GM19238 (cell line): ENCODE measurements around the gene HNRNPUL1.
"Not testable (repeated sequence)": the region's sequence is repeated elsewhere in the genome, so short reads cannot be mapped to it uniquely, and the experiment has no call there.

Source experiments
- DNase-seq: peaks from one replicate; pipeline ENCODE4 v3.0.0; 2011; ENCODE audit warnings: low spot score; ENCODE audit not compliant: insufficient read length

The HNRNPUL1 gene

GRCh38 chr19:41263850-41264580 lies at the start of gene HNRNPUL1:
TSS of gene HNRNPUL1 (plus strand) at chr19:41264372. CDS start at chr19:41264504, 132 bp downstream.
- peak; percentile 95 for DNase-seq

- no peak for DNase-seq
These were observed 46.4 kb upstream of the HNRNPUL1 start for GRCh38 chr19:41217741-41218140.

GRCh38 chr19:41218249-41218614 lies 45.9 kb upstream of the HNRNPUL1 start:
- no peak for DNase-seq

- DNase-seq = no peak
These were observed 45.3 kb upstream of the HNRNPUL1 start, which contains the start of gene AXL for GRCh38 chr19:41218615-41219507. TSS of gene AXL (plus strand) at chr19:41219223. CDS start at chr19:41219393, 170 bp downstream.

DNA sequence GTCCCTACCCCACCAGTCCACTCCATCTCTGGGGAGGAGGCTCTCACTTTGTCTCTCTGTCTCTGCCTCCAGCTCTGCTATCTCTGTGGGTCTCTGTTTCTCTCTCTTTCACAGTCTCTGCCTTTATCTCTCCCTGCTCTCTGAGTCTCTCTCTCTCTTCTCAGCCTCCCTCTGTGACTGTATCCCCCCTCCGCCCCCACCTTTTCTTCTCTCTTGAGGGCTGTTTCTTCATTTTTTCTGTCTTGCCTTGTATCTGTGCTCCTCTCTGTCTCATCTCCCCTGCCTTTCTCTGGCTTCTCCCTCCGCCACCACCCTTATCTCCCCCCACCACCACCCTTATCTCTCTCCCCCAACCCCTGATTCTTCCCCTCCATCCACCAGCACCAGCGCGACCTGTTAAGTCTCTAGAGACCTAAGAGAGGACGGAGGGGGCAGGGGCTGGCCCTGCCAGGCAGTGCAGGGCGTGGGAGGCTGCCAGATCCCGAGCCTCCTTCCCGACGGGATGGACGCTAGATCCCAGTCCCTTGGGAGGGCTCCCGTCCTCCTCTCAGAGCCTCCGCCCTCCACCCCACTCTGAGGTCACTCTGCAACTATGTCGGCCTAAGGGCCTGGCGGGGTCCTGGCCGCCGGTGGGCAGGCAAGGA lies 44.1 kb upstream of the HNRNPUL1 start:
- DNase-seq = no peak

DNA sequence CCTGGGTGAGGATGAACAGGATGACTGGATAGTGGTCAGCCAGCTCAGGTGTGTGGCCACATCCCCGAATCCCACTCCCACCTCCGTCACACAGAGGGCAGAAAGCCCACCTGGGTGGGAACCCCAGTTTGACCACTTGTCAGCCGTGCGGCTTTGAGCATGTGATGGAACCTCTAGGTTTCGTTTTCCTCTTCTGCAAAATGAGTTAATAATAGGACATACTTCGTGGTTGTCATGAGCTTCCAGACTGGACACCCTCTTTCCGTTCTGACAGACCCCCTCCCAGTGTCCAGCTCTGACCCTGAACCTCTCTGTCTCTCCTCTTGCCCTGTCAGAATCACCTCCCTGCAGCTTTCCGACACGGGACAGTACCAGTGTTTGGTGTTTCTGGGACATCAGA lies 43.4 kb upstream of the HNRNPUL1 start:
- no peak for DNase-seq

GRCh38 chr19:41221514-41222205 lies 42.5 kb upstream of the HNRNPUL1 start:
- DNase-seq = no peak

DNA sequence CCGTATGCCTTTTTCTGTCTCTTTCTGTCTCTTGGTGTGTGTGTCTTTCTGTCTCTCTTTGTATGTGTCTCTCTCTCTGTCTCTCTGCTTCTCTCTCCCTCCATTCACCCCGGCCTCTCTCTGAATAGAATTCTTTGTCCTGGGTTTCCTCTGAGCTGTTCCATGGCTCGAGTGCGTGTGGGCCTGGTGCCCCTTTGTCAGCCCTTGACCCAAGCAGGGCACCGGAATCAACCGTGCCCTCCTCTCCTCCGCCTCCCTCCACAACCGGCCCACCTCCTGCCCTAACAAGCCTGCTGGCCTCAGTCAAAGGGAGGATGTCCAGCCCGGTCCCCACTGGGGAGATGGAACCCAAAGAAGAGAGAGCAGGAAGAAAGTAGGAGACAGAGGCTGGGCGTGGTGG lies 41.9 kb upstream of the HNRNPUL1 start:
- no peak for DNase-seq

GRCh38 chr19:41223431-41224234 lies 40.5 kb upstream of the HNRNPUL1 start:
- no peak for DNase-seq

- no peak for DNase-seq
These were observed 39.5 kb upstream of the HNRNPUL1 start for GRCh38 chr19:41224632-41225031.

DNA sequence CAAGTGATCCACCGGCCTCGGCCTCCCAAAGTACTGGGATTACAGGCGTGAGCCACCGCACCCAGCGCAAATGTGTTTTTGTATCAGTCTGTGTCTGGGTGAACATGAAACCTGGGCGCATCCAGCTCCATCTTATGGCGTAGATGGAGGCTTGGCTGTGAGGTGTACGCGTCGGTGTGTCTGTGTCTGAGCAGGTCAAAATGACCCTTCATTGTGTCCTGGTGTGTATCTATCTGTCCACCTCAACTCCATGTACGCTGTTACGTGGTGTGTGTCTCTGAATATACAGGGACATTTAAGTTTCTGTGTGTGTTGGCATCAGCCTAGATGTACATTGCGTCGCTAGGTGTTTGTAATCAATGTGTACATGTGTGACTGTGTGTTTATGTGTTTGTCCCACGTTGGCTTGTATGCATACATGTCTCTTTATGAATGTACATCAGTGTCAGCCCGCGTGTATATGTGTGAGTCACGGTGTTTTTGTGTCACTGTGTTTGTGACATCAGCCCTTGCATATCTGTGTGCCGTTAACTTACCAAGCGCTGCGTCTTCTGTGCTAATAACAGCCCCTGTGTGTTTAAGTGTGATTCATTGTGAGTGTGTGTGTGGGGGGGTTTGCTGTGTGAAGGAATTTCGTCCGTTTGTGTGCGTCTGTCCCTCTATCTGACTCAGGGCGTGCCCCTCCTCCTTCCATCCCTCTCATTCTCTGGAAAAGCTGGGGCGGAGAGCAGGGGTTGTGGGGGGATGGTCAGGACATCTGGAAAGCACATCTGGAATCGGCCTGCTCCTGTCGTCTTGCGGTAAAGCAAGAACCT lies 38.7 kb upstream of the HNRNPUL1 start:
- no peak for DNase-seq

DNA sequence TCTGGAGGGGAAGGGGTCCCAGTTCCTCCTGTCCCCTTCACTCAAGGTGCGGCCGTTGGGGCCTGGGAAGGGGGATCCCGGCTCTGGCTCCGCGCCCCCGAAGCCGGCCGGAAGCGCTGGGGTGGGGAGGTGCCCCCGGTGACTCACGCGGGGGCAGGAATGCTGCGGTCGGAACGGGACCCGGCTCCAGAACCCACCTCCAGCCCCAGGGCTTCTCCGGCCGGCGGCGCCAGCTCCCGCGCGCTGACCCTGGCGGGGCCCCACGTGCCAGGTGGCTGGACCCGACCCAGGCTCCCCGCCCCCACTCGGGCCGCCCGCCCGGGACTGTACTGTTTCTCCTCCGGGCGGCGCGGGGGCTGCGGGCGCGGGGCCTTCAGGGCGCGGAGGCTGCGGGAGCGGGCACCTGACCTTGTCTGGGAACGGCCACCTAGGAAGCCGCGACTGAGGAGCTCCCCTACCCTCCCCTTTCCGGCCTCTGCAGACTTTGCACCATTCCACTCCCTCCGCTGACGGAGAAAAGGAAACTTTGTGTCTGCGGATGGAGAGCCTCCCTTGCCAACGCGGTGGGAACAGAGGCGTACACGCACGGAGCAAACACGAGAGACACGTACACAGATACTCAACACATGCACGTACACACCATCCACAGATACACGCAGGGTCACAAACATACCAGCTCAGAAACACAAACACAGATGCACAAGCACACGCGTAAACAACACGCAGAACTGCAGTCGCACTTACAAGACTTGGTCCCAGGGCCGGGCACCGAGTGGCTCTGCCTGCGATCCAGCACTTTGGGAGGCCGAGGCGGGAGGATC lies 37.9 kb upstream of the HNRNPUL1 start:
- DNase-seq = no peak

DNA sequence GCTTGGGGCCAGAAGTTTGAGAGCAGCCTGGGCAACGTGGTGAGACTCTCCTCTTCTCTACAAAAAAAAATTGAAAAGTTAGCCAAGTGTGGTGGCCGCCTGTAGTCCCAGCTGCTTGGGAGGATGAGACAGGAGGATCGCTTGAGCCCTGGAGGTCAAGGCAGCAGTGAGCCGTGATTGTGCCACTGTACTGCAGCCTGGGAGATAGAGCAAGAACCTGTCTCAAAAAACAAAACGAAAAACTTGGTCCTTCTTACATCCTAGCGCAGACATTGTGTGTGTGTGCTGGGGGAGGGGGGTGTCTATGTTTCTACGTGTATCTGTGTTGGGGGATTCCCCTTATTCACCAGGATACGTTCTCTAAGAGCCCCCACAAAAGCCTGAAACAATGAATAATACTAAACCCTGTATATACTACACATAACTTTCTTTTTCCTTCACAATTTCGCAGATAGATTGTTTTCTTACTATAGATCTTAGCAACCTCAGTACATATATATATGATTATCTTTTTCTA lies 37.2 kb upstream of the HNRNPUL1 start:
- no peak for DNase-seq

- DNase-seq = no peak
These were observed 35.7 kb upstream of the HNRNPUL1 start for GRCh38 chr19:41228486-41228885.

DNA sequence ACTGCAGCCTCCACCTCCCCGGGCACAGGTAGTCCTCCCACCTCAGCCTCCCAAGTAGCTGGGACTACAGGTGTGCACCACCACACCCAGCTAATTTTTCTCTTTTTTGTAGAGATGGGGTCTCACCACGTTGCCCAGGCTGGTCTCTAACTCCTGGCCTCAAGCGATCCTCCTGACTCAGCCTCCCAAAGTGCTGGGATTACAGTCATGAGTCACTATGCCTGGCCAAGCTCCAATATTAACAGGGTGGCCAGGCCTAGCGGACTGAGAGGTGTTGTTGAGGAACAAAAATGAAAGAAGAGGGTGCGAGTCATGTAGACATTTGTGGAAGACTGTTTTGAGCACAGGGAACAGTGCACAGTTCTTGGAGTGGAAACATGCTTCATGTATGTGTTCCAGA lies 34.8 kb upstream of the HNRNPUL1 start:
- not testable (repeated sequence) for DNase-seq

DNA sequence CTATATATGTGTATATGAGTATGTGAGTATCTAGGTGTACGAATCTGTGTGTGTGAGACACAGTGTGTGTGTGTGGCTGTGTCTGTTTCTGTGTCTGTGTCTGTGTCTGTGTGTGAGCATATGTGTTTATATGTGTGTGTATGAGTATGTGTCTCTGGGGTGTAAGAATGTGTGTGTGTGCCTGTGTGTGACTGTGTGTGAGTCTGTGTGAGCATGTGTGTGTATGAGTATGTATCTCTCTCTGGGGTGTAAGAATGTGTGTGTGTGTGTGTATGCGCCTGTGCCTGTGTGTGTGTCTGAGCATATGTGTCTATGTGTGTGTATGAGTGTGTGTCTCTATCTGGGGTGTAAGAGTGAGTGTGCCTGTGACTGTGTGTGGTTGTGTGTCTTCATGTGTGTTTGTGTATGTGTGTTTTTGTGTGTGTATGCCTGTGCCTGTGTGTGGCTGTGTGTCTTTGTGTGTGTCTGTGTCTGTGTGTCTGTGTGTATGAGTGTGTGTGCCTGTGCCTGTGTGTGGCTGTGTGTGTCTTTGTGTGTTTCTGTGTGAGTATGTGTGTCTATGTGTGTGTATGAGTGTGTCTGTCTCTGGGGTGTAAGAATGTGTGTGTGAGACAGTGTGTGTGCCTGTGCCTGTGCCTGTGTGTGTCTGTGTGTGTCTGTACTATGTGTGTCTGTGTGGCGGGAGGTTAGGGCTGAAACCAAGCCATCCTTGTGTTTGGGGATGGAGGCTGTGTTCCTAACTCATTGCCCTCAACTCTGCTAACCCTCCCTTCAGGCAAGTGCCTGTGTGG lies 33.9 kb upstream of the HNRNPUL1 start:
- no peak for DNase-seq

GRCh38 chr19:41232686-41233085 lies 31.5 kb upstream of the HNRNPUL1 start:
- no peak for DNase-seq

DNA sequence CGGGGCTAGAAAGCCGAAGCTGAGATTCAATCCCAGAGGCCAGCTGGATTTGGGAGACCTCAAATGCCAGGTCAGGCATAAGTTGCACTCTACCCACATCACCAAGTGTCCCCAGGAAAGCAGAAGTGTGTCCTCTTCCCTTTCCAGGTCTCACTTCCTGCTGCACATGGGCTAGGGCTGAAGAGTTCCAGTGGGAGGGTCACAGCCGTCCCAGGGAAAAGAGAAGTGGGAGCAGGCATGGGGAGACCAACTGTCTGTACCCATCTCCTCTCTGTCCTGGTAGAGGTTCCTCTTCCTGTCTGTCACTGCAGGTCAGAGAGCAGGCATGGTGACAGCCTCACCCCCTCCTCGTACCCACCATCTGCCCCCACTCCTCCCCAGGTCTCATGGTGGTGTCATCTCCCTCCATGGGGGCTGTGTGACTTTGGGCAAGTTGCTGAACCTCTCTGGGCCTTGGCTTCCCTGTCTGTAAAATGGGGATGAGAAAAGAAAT lies 30.4 kb upstream of the HNRNPUL1 start:
- no peak for DNase-seq
